ENCODE results near the gene STMN3.

Gene STMN3

DNA sequence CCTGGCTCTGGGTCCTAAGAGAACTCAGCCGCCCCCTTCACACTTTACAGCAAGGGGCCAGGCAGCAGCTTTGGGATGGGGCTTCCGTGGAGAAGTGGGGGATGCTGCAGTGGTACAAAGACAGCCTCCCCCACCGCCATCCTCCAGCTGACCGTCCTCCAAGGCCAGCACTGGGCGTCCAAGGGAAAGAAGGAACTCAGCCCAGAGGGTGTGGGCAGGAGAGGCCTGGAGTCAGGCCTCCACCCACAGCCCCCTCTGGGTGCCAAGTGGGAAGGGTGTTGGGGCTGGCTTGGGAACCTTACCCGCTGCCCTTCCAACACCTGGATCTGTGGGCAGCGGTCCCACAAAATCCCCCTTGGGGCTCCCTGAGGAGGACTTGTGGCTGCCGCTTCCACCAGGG, 13.1 kb downstream of the STMN3 start:
- H3K36me3 ChIP-seq (ENCODE audit: insufficient read depth), result no peaks in the 10 kb centered on the region
- H3K9ac ChIP-seq, result no peak overlapping the region
- H4K20me1 ChIP-seq (ENCODE audit: insufficient read depth), result no peaks in the 10 kb centered on the region
- H3K27me3 ChIP-seq (ENCODE audit: insufficient read depth, low read depth), result no peaks in the 10 kb centered on the region; the same call in none of the 2 replicates
- H3K27ac ChIP-seq, result no peak overlapping the region
- TF ChIP-seq, protein P1, sequence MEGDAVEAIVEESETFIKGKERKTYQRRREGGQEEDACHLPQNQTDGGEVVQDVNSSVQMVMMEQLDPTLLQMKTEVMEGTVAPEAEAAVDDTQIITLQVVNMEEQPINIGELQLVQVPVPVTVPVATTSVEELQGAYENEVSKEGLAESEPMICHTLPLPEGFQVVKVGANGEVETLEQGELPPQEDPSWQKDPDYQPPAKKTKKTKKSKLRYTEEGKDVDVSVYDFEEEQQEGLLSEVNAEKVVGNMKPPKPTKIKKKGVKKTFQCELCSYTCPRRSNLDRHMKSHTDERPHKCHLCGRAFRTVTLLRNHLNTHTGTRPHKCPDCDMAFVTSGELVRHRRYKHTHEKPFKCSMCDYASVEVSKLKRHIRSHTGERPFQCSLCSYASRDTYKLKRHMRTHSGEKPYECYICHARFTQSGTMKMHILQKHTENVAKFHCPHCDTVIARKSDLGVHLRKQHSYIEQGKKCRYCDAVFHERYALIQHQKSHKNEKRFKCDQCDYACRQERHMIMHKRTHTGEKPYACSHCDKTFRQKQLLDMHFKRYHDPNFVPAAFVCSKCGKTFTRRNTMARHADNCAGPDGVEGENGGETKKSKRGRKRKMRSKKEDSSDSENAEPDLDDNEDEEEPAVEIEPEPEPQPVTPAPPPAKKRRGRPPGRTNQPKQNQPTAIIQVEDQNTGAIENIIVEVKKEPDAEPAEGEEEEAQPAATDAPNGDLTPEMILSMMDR (conservative IDR thresholded peaks at IDR 0.05; ENCODE audit: low read depth, low read length), result no peak
- no peaks in the 10 kb centered on the region for H3K79me2 ChIP-seq (ENCODE audit: insufficient read depth, low read depth)
- no peaks in the 10 kb centered on the region for H3K4me1 ChIP-seq (ENCODE audit: low read depth, poor library complexity, severe bottlenecking)
- H2AFZ ChIP-seq (ENCODE audit: low read depth), result no peak overlapping the region
- no peak overlapping the region for H3K4me2 ChIP-seq
- H3K4me3 ChIP-seq (IDR thresholded peaks at IDR 0.05; ENCODE audit: insufficient read depth, low read depth, low read length), result no peak overlapping the region

DNA sequence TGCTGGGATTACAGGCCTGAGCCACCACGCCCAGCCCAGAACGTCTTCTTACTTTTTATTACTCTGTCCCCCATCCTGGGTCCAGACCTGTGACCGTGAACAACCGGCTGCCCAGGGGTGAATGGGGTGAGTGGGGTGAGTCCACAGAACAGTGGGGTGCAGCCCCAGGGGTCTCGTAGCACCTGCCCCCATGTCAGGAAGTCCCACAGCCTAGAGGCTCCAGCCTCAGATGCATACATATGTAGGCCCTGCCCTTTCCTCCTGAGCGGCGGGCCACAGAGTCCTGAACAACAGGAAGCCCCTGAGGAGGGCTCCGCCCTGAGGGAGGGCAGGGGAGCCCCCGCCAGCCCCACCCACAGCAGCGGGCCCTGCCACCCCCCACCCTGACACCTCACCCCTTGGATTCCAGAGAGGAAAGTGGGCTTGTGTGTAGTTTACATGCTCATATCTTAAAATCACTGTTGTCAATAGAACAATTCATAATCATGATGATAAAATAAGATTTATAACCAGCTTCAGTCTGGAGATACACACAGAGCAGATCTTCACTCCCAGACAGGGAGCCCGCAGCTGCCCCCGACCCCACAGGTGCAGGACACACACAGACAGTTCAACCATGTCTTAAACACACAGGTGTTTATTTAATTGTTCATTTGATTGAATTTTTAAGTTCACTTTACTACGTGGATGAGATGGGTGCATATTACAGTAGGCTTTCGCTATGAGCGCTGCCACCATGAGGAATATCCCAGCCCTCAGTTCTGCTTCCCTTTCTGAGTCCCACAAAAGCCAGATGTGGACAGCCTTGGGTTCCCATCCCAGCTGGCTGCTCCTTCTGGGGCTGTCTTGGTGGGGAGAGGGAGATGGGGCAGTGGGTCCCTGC, 13.9 kb downstream of the STMN3 start:
- Histone ChIP-seq H3K9ac (no peak overlapping the region), H3K27ac (no peak overlapping the region), H3K79me2 (ENCODE audit: insufficient read depth, low read depth) (no peaks in the 10 kb centered on the region), H2AFZ (ENCODE audit: low read depth) (no peak overlapping the region), H3K36me3 (ENCODE audit: insufficient read depth) (no peaks in the 10 kb centered on the region), H3K27me3 (ENCODE audit: insufficient read depth, low read depth) (no peaks in the 10 kb centered on the region; the same call in none of the 2 replicates), H4K20me1 (ENCODE audit: insufficient read depth) (no peaks in the 10 kb centered on the region), H3K4me2 (no peak overlapping the region), H3K4me1 (ENCODE audit: low read depth, poor library complexity, severe bottlenecking) (no peaks in the 10 kb centered on the region), H3K4me3 (IDR thresholded peaks at IDR 0.05; ENCODE audit: insufficient read depth, low read depth, low read length) (no peak overlapping the region)
- TF ChIP-seq, protein P1 (conservative IDR thresholded peaks at IDR 0.05; ENCODE audit: low read depth, low read length), result no peak

DNA sequence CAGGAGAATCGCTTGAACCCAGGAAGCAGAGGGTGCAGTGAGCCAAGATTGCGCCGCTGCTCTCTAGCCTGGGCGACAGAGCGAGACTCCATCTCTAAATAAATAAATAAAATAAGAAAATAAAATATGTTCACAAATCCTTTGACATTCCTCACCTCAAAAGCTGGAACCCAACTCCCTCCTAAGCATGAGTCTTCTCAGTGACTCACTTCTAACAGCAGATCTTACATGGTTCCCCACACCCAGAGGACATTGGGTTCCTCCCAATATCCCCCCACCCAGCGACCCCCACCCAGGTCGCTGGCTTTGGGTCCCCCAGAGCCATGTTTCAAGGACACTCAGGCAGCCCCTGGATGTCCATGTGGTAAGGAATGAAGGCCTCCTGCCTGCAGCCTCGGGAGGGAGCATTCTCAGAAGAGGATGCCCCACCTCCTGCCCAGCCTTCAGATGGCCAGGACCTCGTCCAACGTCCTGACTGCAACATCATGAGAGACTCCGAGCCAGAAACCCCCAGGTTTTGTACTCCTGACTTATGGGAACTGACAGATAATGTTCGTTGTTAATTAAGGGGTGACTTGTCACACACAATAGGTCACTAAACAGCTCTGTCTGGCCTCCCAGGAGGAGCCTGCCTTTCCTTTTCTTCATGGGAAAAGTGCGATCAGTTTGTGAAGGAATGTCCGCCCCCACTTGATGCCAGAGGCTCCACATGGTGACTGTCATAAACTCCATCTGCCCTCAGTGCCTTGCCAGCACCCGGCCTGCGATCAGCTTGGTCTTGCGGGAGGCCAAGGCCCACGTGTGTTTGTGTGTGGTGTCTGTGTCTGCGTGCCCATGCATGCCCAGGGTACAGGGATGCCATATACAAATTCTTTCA, 16.2 kb downstream of the STMN3 start:
- Histone ChIP-seq H2AFZ (ENCODE audit: low read depth) (no peak overlapping the region), H3K36me3 (ENCODE audit: insufficient read depth) (no peaks in the 10 kb centered on the region), H3K4me3 (IDR thresholded peaks at IDR 0.05; ENCODE audit: insufficient read depth, low read depth, low read length) (no peak overlapping the region), H3K9ac (no peak overlapping the region), H3K4me1 (ENCODE audit: low read depth, poor library complexity, severe bottlenecking) (no peaks in the 10 kb centered on the region), H3K4me2 (no peak overlapping the region), H4K20me1 (ENCODE audit: insufficient read depth) (no peaks in the 10 kb centered on the region), H3K27ac (no peak overlapping the region), H3K79me2 (ENCODE audit: insufficient read depth, low read depth) (no peaks in the 10 kb centered on the region), H3K27me3 (ENCODE audit: insufficient read depth, low read depth) (no peaks in the 10 kb centered on the region; the same call in 1 of the 2 replicates)
- TF ChIP-seq, protein P1 (conservative IDR thresholded peaks at IDR 0.05; ENCODE audit: low read depth, low read length), result no peak

DNA sequence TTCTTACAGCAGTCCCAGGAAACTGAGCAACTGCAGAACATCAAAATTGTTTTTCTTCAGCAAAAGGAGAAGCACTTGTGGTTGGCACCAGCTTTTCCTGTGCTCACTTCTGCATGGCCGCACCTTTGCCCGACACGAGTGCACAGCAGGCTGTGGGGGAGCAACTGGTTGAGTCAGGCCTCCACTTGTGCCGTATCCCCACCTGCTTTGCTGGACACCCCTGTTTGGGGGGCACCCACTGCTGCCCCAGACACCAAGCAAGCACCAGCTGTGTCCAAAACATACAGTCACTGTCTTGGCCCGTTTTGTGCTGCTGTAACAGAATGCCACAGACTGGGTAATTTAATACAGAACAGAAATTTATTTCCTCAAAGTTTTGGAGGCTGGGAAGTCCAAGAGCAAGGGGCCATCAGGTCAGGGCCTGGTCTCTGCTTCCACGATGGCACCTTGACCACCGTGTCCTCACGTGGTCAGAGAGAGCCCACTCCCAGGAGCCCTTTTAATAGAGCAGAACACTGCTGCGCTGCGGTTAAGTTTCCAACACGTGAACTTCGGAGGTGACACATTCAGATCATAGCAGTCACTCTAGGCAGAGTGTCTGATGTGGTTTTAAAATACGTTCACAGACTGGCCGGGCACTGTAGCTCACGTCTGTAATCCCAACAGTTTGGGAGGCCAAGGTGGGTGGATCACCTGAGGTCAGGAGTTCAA, 17.6 kb downstream of the STMN3 start:
- TF ChIP-seq, protein P1 (conservative IDR thresholded peaks at IDR 0.05; ENCODE audit: low read depth, low read length), result no peak
- H3K36me3 ChIP-seq (ENCODE audit: insufficient read depth), result no peaks in the 10 kb centered on the region
- H2AFZ ChIP-seq (ENCODE audit: low read depth), result no peak overlapping the region
- H3K4me2 ChIP-seq, result no peak overlapping the region
- H3K27ac ChIP-seq, result no peak overlapping the region
- no peaks in the 10 kb centered on the region for H4K20me1 ChIP-seq (ENCODE audit: insufficient read depth)
- no peaks in the 10 kb centered on the region for H3K4me1 ChIP-seq (ENCODE audit: low read depth, poor library complexity, severe bottlenecking)
- H3K27me3 ChIP-seq (ENCODE audit: insufficient read depth, low read depth), result no peaks in the 10 kb centered on the region; the same call in 1 of the 2 replicates
- H3K79me2 ChIP-seq (ENCODE audit: insufficient read depth, low read depth), result no peaks in the 10 kb centered on the region
- no peak overlapping the region for H3K4me3 ChIP-seq (IDR thresholded peaks at IDR 0.05; ENCODE audit: insufficient read depth, low read depth, low read length)
- H3K9ac ChIP-seq, result no peak overlapping the region
